ENCODE data around the gene DHX15. TPM values are rescaled to one million over a fixed set of nuclear protein-coding genes. Genes with fewer than 3 reads are reported as not detected.

The DHX15 gene
- total RNA-seq, 1 experiment from 2014 or later: 287 TPM

DNA sequence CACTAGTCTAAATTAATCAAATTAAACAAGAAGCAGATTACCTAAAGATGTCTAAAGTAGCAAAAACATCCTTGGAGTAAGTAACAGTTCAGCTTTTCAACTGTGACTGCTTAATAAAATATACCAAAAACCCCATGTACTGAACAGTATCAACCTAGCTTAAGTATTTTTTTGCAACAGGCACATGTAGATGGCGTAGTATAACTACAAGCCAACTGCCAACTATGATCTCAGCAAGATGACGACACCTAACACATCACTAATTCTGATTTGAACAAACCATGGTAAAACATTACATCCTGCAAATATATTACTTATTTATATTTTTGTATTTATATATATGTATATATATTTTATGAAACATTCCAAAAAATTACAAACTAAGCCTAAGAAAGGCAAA, 24.5 kb downstream of the DHX15 start:
- Histone ChIP-seq H3K27ac (ENCODE audit: insufficient read length, low read depth, low read length) (no peak overlapping the region), H3K9ac (ENCODE audit: extremely low read depth, insufficient read length, low read length) (peak overlapping the region; percentile 34), H2BK5ac (ENCODE audit: insufficient read length, low read length) (no peak overlapping the region), H3T11ph (ENCODE audit: low read length) (no peak overlapping the region), H4K91ac (ENCODE audit: insufficient read length, low read depth, low read length) (no peak overlapping the region), H3K4me2 (ENCODE audit: insufficient read depth, insufficient read length, low read length) (no peak overlapping the region), H3K79me1 (ENCODE audit: insufficient read depth, low read depth, low read length, poor library complexity, severe bottlenecking) (peaks cover 2% of the 10 kb centered on the region), H2BK20ac (ENCODE audit: low read depth, low read length, poor library complexity, severe bottlenecking) (no peak overlapping the region), H2AFZ (ENCODE audit: low read length) (no peak overlapping the region), H2BK120ac (ENCODE audit: low read depth, low read length, poor library complexity, severe bottlenecking) (no peak overlapping the region), H3K9me3 (ENCODE audit: control insufficient read depth, low read depth, low read length) (no peaks in the 10 kb centered on the region), H3K4ac (ENCODE audit: low read depth, low read length) (no peak overlapping the region), H3K4me1 (ENCODE audit: insufficient read depth, low read length) (no peaks in the 10 kb centered on the region; the same call in 1 of the 2 replicates), H4K20me1 (ENCODE audit: control insufficient read depth, insufficient read depth, insufficient read length) (no peaks in the 10 kb centered on the region), H3K27me3 (ENCODE audit: insufficient read depth, low read length) (no peaks in the 10 kb centered on the region), H3K79me2 (ENCODE audit: insufficient read depth, low read length) (peaks cover 69% of the 10 kb centered on the region), H3K18ac (ENCODE audit: insufficient read length, low read depth, low read length) (no peak overlapping the region), H3K23ac (ENCODE audit: insufficient read length, low read depth, low read length) (no peak overlapping the region), H4K5ac (ENCODE audit: insufficient read length, low read depth, low read length) (no peak overlapping the region), H2AK5ac (ENCODE audit: insufficient read length, low read length) (no peak overlapping the region), H3K14ac (ENCODE audit: insufficient read depth, low read length) (no peak overlapping the region), H2BK15ac (ENCODE audit: low read depth, low read length) (no peak overlapping the region), H3K23me2 (ENCODE audit: insufficient read length, low read depth, low read length, poor library complexity, severe bottlenecking) (no peaks in the 10 kb centered on the region), H4K8ac (replicated peaks; ENCODE audit: insufficient read length, low read depth, low read length) (no peak overlapping the region), H2BK12ac (ENCODE audit: insufficient read length, low read depth, low read length) (no peak overlapping the region), H3K56ac (ENCODE audit: insufficient read length, low read depth, low read length) (no peak overlapping the region)
- WGBS (ENCODE audit: extremely low coverage, insufficient read length, low lambda C conversion rate): no CpG with 5 or more reads among the region's 2 CpGs
- H3K4me3 Mint-ChIP-seq: no peak overlapping the region
- H3K9me3 Mint-ChIP-seq: no peaks in the 10 kb centered on the region
- H3K36me3 Mint-ChIP-seq (ENCODE audit: insufficient read depth in 1 of 3, low read depth in 3 of 3): peaks cover 26 to 60% (median 58%) of the 10 kb centered on the region in 3 experiments
- peak overlapping the region in 1 of 3 experiments; percentile 76; a peak in 1 of 7 replicates for H3K27ac Mint-ChIP-seq
- peaks cover 41 to 53% of the 10 kb centered on the region in 2 experiments for H3K4me1 Mint-ChIP-seq
- H3K27me3 Mint-ChIP-seq (ENCODE audit: low read depth): no peaks in the 10 kb centered on the region
- no peak for DNase-seq
- TF ChIP-seq, protein P1, sequence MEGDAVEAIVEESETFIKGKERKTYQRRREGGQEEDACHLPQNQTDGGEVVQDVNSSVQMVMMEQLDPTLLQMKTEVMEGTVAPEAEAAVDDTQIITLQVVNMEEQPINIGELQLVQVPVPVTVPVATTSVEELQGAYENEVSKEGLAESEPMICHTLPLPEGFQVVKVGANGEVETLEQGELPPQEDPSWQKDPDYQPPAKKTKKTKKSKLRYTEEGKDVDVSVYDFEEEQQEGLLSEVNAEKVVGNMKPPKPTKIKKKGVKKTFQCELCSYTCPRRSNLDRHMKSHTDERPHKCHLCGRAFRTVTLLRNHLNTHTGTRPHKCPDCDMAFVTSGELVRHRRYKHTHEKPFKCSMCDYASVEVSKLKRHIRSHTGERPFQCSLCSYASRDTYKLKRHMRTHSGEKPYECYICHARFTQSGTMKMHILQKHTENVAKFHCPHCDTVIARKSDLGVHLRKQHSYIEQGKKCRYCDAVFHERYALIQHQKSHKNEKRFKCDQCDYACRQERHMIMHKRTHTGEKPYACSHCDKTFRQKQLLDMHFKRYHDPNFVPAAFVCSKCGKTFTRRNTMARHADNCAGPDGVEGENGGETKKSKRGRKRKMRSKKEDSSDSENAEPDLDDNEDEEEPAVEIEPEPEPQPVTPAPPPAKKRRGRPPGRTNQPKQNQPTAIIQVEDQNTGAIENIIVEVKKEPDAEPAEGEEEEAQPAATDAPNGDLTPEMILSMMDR (conservative IDR thresholded peaks at IDR 0.05): no peak
